ENCODE results near the gene ADGRA1. TPM values are rescaled to one million over a fixed set of nuclear protein-coding genes. Genes with fewer than 3 reads are reported as not detected.

Gene ADGRA1
- total RNA-seq, 1 experiment from 2014 or later, result not detected

DNA sequence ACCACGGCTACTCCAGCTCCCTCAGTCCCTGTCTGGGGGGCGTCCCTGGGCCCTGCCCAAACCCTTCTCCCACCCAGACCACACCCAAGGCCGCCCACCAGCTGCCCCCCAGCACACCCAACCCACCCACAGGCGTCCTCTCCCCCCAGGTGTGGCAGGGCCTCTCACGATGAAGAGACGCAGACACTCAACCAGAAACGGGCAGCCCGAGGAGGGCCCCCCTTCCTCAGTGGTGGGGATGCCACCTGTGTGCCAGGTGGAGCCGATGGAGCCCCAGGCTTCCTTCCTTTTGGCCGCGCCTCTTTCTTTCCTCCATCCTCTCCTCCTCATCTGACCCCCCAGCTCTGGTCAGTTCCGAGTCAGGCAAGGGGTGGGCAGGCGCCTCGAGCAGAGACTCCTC lies 28.7 kb downstream of the ADGRA1 start:
- no peak for TF ChIP-seq EZH2 (IDR thresholded peaks at IDR 0.05; ENCODE audit: low read length, unreplicated experiment)
- no peak for TF ChIP-seq EZH2phosphoT487 (IDR thresholded peaks at IDR 0.05; ENCODE audit: borderline replicate concordance, low read length)
- TF ChIP-seq, protein P1, sequence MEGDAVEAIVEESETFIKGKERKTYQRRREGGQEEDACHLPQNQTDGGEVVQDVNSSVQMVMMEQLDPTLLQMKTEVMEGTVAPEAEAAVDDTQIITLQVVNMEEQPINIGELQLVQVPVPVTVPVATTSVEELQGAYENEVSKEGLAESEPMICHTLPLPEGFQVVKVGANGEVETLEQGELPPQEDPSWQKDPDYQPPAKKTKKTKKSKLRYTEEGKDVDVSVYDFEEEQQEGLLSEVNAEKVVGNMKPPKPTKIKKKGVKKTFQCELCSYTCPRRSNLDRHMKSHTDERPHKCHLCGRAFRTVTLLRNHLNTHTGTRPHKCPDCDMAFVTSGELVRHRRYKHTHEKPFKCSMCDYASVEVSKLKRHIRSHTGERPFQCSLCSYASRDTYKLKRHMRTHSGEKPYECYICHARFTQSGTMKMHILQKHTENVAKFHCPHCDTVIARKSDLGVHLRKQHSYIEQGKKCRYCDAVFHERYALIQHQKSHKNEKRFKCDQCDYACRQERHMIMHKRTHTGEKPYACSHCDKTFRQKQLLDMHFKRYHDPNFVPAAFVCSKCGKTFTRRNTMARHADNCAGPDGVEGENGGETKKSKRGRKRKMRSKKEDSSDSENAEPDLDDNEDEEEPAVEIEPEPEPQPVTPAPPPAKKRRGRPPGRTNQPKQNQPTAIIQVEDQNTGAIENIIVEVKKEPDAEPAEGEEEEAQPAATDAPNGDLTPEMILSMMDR (conservative IDR thresholded peaks at IDR 0.05; ENCODE audit: low read depth, low read length), result no peak
- Histone ChIP-seq H3K9ac (ENCODE audit: low read length) (no peak overlapping the region), H3K4me2 (ENCODE audit: low read length) (no peak overlapping the region), H3K4me1 (ENCODE audit: insufficient read depth, low read length) (no peaks in the 10 kb centered on the region), H2AFZ (ENCODE audit: low read length) (no peak overlapping the region), H3K4me3 (ENCODE audit: low read length) (no peak overlapping the region), H3K27ac (ENCODE audit: low read length) (no peak overlapping the region), H3K9me2 (replicated peaks; ENCODE audit: low read length) (no peaks in the 10 kb centered on the region), H3F3A (ENCODE audit: low read length, unreplicated experiment) (no peaks in the 10 kb centered on the region), H4K20me1 (ENCODE audit: low read length) (no peaks in the 10 kb centered on the region), H3K9me3 (ENCODE audit: low read length) (no peaks in the 10 kb centered on the region), H3K79me2 (ENCODE audit: low read length) (no peaks in the 10 kb centered on the region), H3K27me3 (ENCODE audit: low read length) (no peaks in the 10 kb centered on the region), H3K36me3 (ENCODE audit: low read depth, low read length) (no peaks in the 10 kb centered on the region)
- CTCF ChIA-PET, result no interaction called here
- intact Hi-C loops (cut with micrococcal nuclease), result no loop called here
- BruUV-seq (replicated peaks), result no TSS peak
- DNase-seq (no peak), ATAC-seq (no peak)
- POLR2A ChIA-PET (ENCODE audit: unreplicated experiment), result no interaction called here

GRCh38 chr10:133117036-133117687 lies 29.4 kb downstream of the ADGRA1 start:
- Histone ChIP-seq H3K4me1 (ENCODE audit: insufficient read depth, low read length) (no peaks in the 10 kb centered on the region), H3K79me2 (ENCODE audit: low read length) (no peaks in the 10 kb centered on the region), H3K9me3 (ENCODE audit: low read length) (no peaks in the 10 kb centered on the region), H3K27me3 (ENCODE audit: low read length) (no peaks in the 10 kb centered on the region), H3F3A (ENCODE audit: low read length, unreplicated experiment) (no peaks in the 10 kb centered on the region), H3K9ac (ENCODE audit: low read length) (no peak overlapping the region), H3K27ac (ENCODE audit: low read length) (no peak overlapping the region), H3K4me2 (ENCODE audit: low read length) (no peak overlapping the region), H4K20me1 (ENCODE audit: low read length) (no peaks in the 10 kb centered on the region), H3K36me3 (ENCODE audit: low read depth, low read length) (no peaks in the 10 kb centered on the region), H3K4me3 (ENCODE audit: low read length) (no peak overlapping the region), H3K9me2 (replicated peaks; ENCODE audit: low read length) (no peaks in the 10 kb centered on the region), H2AFZ (ENCODE audit: low read length) (no peak overlapping the region)
- intact Hi-C loops (cut with micrococcal nuclease), result no loop called here
- TF ChIP-seq EZH2phosphoT487 (IDR thresholded peaks at IDR 0.05; ENCODE audit: borderline replicate concordance, low read length), result no peak
- TF ChIP-seq EZH2 (IDR thresholded peaks at IDR 0.05; ENCODE audit: low read length, unreplicated experiment), result no peak
- TF ChIP-seq, protein P1 (conservative IDR thresholded peaks at IDR 0.05; ENCODE audit: low read depth, low read length), result no peak
- ChIA-PET CTCF (no interaction called here), POLR2A (ENCODE audit: unreplicated experiment) (no interaction called here)
- BruUV-seq (replicated peaks), result no TSS peak
- ATAC-seq (no peak), DNase-seq (no peak)

GRCh38 chr10:133117688-133118071 lies 30.0 kb downstream of the ADGRA1 start:
- no peak overlapping the region for H2AFZ ChIP-seq (ENCODE audit: low read length)
- DNase-seq, result no peak
- H3K36me3 ChIP-seq (ENCODE audit: low read depth, low read length), result no peaks in the 10 kb centered on the region
- no peaks in the 10 kb centered on the region for H3F3A ChIP-seq (ENCODE audit: low read length, unreplicated experiment)
- H3K4me2 ChIP-seq (ENCODE audit: low read length), result no peak overlapping the region
- POLR2A ChIA-PET (ENCODE audit: unreplicated experiment), result no interaction called here
- H3K27ac ChIP-seq (ENCODE audit: low read length), result no peak overlapping the region
- H3K9me3 ChIP-seq (ENCODE audit: low read length), result no peaks in the 10 kb centered on the region
- CTCF ChIA-PET, result no interaction called here
- intact Hi-C loops (cut with micrococcal nuclease), result no loop called here
- H3K9me2 ChIP-seq (replicated peaks; ENCODE audit: low read length), result no peaks in the 10 kb centered on the region
- no peaks in the 10 kb centered on the region for H3K4me1 ChIP-seq (ENCODE audit: insufficient read depth, low read length)
- TF ChIP-seq EZH2phosphoT487 (IDR thresholded peaks at IDR 0.05; ENCODE audit: borderline replicate concordance, low read length) (no peak), EZH2 (IDR thresholded peaks at IDR 0.05; ENCODE audit: low read length, unreplicated experiment) (no peak)
- TF ChIP-seq, protein P1 (conservative IDR thresholded peaks at IDR 0.05; ENCODE audit: low read depth, low read length), result no peak
- H3K4me3 ChIP-seq (ENCODE audit: low read length), result no peak overlapping the region
- H3K27me3 ChIP-seq (ENCODE audit: low read length), result no peaks in the 10 kb centered on the region
- no TSS peak for BruUV-seq (replicated peaks)
- H3K79me2 ChIP-seq (ENCODE audit: low read length), result no peaks in the 10 kb centered on the region
- H4K20me1 ChIP-seq (ENCODE audit: low read length), result no peaks in the 10 kb centered on the region
- no peak for ATAC-seq
- no peak overlapping the region for H3K9ac ChIP-seq (ENCODE audit: low read length)

Measured in PC-3 (cell line).